Stimulated activated CD4-positive, alpha-beta T cell treated with anti-CD3 and anti-CD28 coated beads, Interleukin-4, amount 100 ng/mL, for 1 hour (primary cell): ENCODE data around the gene ZDHHC5.

ENCODE experiments used
- DNase-seq: peaks from one replicate; pipeline ENCODE4 v3.0.0-alpha.2; 2020

Gene ZDHHC5

DNA sequence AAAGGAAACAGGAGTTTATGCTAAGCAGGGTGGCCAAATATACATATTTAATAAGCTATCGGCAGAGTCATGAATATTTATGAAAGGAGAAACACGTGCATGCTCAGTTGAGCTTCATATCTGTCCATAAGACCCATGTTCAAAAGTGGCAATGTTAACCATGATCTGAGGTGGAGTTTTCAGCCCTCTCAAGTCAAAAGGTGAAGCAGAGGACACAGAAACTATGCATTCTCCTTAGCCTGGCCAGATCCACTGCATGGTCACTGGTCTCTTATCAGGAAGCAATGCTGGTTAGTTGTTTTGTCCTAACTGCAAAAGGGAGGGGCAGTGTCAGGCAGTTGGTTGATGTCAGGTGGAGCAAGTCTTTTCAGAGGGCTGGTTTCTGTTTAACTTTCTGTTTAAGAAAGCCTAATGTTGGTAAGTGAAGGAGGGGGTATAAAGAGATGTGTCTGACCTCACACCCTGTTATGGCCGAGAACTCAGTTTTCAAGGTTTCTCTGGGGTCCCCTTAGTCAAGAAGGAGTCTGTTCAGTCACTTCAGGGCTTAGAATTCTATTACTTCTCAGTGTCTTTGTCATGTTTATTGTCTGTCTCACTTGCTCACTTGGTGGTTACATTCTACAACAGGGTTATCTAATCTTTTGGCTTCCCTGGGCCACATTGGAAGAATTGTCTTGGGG, 67.8 kb downstream of the ZDHHC5 start:
- DNase-seq = no peak

DNA sequence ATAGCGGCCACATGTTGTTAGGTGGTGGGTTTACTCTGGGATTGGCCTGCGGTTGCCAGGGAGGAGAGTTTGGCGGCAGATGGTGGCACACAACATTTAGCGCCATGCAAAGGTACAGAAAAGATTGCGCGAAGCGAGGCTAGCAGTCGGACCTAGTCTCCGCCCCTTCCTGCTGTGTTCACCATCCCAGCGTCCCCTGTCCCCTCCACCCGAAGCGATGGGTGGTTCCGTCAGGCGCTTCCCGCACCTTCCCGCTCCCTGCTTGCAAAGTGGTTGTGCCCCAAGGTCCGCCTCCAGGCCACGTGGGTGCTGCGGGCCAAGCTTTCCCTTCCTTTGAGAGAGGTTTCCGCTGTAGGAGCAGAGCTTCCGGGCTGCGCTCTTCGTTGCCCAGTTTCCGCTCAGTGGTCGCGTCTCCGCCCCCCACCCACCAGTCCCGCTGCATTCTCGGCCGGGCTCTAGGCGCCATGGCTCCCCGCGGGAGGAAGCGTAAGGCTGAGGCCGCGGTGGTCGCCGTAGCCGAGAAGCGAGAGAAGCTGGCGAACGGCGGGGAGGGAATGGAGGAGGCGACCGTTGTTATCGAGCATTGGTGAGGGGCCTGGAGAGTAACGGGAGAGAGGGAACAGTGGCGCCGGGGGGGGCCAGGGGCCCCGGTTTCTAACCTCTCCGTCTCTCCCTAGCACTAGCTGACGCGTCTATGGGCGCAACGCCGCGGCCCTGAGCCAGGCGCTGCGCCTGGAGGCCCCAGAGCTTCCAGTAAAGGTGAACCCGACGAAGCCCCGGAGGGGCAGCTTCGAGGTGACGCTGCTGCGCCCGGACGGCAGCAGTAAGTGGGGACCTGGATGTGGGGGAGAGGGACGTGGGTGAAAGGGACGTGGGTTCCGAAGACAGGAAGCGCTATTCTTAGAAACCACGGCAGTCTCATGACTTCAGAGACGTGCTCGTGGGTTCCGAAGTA, 73.5 kb downstream of the ZDHHC5 start, which contains the start of gene SELENOH:
TSS of gene SELENOH (plus strand) at position 360 of the 955 bp plus-strand sequence. CDS start at position 465, 105 bp downstream.
- DNase-seq = peak; percentile 94

DNA sequence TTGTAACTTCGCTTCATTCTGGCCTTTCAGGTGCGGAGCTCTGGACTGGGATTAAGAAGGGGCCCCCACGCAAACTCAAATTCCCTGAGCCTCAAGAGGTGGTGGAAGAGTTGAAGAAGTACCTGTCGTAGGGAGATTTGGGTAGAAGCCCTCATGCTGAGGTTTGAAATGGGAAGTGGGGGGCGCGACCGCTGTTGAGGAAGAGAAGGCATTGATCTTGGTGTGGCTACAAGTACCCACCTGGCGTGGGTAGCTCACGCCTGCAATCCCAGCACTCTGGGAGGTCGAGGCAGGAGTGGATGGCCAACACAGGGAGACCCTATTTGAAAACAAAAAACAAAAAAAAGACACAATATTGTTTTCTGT, 74.2 kb downstream of the ZDHHC5 start:
- DNase-seq = no peak

DNA sequence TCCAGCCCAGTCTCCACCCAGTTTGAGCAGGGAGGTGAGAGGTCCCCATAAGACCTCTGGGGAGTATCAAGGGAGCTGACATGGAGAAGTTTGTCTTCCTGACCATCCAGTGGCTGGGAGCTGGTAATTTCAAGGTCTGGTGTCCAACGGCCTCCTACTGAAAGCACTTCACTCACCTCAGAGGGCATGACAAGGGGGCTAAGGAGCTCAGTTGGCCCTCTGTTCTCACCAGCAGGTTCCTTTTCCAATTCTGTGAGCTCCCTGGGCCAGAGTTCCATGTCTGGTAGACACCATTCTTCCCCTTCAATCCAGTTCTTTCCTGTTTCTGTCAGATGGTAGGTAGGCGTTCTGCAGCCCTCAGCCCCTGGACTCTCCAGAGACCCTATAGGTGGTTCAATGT, 76.4 kb downstream of the ZDHHC5 start:
- no peak for DNase-seq

DNA sequence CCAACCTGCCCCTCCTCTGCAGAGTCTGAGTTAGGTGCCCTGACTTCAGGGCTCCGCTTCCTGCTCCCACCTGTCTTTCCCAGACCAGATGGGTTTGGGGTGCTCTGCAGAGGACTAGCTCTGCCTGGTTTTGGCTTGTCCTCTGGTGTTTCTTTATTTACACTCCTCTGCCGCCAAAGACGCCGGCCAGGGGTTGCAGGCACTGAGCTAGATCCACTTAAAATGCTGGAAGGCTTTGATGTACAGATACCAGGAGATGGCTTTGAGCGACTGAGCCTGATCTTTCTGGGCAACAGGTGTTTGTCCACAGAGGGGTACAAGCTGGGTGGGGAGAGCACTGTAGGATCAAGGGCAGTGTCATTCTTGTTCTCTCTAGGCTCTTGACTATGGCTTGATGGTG, 77.3 kb downstream of the ZDHHC5 start:
- DNase-seq = no peak

DNA sequence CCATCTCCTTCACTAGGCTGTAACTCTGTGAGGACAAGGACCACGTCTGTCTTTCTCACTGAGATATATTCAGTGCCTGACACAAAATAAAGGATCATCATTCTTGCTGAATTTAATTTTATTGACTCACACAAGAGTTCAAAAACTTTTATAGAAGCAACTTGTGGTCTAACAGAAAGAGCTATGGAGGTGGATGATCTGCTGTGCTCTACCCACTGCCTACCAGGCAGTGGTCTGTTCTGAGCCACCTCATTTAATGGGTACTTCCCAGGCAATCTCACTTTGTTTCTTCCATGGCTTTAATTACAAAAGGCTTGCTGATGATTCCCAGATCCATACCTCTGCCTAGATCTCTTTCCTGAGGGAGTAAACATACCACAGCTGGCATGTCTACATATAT, 79.0 kb downstream of the ZDHHC5 start:
- DNase-seq = no peak
